Activated T-helper 1 cell treated with anti-CD3 and anti-CD28 coated beads, Interleukin-2, amount 50 U/mL, for 16 hours (primary cell): ENCODE data around the gene TMEM147.

ENCODE experiments used
- DNase-seq, 2 donors: peaks; one replicate each; pipeline ENCODE4 v3.0.0-alpha.2; 2020; ENCODE audit warnings: low read depth in 1 of 2, low spot score in 1 of 2

The TMEM147 gene

GRCh38 chr19:35519291-35519690, 26.1 kb upstream of the TMEM147 start:
- no peak for DNase-seq

GRCh38 chr19:35521124-35521743, 24.2 kb upstream of the TMEM147 start:
- no peak for DNase-seq

- DNase-seq: no peak
Measured at GRCh38 chr19:35522745-35523327, 22.6 kb upstream of the TMEM147 start.

DNA sequence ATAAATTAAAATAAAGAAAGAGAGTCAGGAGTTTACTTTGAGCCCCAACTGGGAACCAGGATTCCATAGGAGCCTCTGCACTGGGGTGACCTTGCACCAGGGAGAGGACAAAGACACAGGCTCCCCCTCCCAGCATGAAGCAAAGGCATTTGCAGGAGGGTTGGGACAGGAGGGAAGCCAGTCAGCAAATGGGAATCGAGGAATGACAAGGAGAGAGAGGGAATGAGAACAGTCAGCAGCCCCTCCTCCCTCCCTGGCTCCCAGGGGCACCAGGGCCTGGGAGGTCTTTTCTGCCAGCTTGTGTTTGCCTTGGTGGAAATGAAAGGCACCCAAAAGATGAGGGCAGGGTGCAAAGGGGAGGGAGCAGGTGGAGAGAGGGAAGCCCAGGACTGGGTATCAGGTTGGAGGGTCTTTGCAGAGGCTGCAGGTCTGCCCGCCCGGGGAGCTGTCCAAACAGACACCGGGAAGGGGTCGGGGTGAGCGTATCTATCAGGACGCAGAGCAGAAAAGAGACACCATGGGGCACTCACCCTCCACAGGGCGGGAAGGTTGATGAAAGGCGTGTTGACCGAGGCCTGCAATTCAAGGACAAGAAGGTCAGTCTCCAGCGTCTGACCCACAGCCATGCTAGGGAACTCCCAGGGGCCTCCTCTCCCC, 21.1 kb upstream of the TMEM147 start:
- no peak for DNase-seq

GRCh38 chr19:35525873-35526272, 19.6 kb upstream of the TMEM147 start:
- no peak for DNase-seq

GRCh38 chr19:35528218-35529038, 17.0 kb upstream of the TMEM147 start, which contains the start of gene SBSN:
Gene SBSN, minus strand, starts transcription at chr19:35528311. Its CDS starts 30 bp downstream, at chr19:35528281.
- no peak for DNase-seq

DNA sequence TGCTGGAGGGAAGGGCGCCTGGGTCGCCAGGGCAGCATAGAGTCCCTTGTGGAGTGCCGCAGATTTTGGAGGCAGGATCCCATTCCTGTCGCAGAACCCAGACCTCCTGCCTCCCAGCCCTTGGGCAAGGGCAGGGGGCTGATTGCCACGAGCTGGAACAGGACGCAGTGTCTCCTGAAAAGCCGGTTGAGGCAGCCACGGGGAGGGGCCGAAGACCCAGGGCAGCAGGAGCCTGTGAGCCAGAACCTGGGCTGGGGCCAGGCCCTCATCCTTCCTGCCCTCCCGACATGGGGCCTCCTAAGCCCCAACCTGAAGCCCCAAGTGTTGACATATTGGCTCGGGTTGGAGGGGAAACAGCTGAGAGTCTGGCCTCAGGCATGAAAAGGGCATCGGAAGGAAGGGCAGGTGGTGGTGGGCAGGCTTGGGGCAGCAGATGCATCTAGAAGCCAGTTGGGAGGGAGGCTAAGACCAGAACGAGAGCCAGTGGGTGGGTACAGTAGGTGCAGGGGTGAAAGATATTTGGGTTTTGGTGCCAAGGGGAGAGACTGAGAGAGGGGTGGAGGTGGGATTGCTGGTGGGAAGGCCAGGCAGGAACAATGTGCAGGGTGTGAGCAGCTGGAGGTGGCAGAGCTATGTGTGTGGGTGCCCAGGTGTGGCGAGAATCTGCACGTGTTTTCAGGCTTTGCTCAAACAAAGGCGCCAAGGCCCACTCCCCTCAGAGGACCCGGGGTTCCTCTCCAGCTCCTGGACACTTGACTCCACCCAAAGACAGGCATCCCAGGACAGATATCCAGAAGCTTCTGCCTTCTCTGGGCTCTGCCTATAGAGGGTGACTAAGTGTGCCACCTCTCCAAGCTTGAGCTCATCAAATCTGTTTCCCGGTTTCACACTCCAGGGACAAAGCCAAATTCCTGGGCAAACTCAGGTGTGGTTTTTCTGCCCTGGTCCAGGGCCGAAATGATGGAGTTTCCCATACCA, 15.9 kb upstream of the TMEM147 start:
- DNase-seq: no peak

DNA sequence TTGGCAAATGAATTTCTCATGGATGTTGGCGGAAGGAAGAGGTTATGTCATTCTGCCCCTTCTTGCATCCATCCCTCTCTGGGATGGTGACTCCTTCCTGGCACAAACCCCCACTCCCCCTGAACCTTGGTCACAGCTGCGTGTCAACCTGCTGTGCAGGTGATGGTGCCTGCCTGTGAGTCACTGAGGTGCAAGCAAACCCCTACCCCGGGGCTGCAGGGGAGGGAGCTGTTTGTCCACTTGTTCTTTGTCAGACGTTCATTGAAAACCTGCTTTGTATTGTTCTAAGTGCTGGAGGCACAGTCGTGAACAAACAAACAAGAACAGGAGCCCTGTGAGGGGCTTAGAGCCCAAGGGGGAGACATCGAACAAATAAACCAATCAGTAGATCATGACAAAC, 14.1 kb upstream of the TMEM147 start:
- DNase-seq: no peak

GRCh38 chr19:35533201-35533821, 12.1 kb upstream of the TMEM147 start, which contains the start of gene GAPDHS:
Gene GAPDHS, plus strand, starts transcription at chr19:35533456. Its CDS starts 72 bp downstream, at chr19:35533528.
- DNase-seq: no peak

DNA sequence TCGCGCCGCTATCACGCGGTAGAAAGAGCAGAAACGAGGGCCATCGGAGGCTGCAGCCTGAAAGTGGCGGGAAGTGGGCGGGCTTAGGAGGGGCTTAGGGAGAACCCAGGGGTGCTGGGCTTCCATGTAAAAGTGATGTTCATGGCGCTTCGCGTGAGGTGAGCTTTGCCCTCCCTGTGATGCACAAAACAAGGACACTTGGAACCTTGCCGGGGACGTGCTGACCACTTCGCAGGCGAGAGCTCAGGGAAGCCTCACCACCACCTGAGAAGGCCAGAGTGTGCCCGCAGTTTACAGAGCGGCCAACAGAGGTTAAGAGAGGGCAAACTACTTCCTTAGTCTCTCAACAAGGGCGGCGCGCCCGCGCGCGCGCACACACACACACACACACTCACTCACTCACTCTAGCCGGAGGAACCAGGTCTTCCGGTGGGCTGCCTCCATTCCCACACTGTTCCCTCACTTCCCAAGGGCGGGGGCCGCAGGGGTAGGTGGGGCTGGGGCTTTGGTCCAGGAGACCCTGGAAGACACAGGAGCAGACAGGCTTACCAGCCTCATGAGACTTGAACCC, 11.5 kb upstream of the TMEM147 start:
- DNase-seq: peak in 1 of 2 donors; percentile 9

DNA sequence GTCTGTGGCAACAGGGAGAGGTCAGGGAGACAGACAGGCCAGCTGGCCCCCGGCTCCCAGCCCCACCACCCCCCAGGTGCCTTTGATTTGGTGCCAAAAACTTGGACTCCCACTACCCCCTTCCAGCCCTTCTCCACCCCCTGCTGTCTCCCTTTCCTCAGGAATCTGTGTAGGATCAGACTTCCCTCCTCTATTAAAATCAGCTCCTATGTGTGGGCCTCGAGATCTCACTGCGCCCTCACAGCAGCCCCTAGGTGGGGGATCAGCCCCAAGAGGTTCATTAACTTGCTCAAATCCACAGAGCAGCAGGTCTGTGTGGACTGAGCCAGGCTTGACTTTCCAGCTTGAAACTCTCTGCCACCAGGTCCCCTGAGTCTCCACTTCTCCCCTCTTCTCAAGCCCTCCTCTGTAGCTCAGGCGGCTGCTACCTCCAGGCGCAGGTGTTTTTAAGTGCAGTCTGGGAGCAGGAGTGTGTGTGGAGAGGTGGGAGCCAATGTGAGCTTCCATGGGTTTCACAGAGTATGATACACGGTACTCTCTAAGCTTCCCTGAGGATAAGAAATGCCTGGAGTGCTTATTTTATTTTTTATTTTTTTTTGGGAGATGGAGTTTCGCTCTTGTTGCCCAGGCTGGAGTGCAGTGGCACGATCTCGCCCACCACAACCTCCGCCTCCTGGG, 10.5 kb upstream of the TMEM147 start:
- no peak for DNase-seq

GRCh38 chr19:35539314-35539713, 6.1 kb upstream of the TMEM147 start:
- DNase-seq: no peak

GRCh38 chr19:35539850-35540249, 5.6 kb upstream of the TMEM147 start:
- DNase-seq: no peak

- DNase-seq: no peak
Measured at GRCh38 chr19:35540356-35540927, 5.0 kb upstream of the TMEM147 start.

GRCh38 chr19:35542209-35542608, 3.2 kb upstream of the TMEM147 start:
- no peak for DNase-seq

GRCh38 chr19:35543280-35544109, 1.9 kb upstream of the TMEM147 start:
- no peak for DNase-seq

- no peak for DNase-seq
Measured at GRCh38 chr19:35544110-35544802, 1.2 kb upstream of the TMEM147 start.
